HCT116 (cell line): ENCODE results near the gene VAMP8. TPM values are rescaled to one million over a fixed set of nuclear protein-coding genes. Genes with fewer than 3 reads are reported as not detected.
A peak's percentile ranks its signal among the peaks of the same experiment; 100 is the strongest.

ENCODE experiments used
- ATAC-seq: fragments of 200-7000 bp; cut with Tn5 transposase; 2 replicates; pipeline ENCODE4 v1.9.1; 2020; ENCODE audit warnings: mild to moderate bottlenecking, moderate library complexity
- BruUV-seq: library from RNA; stranded (reverse); fragments of 400-500 nt; replicated peaks from 2 replicates; lab custom pipeline; 2021; lab: Mats Ljungman, UMichigan
- CTCF ChIA-PET: fragments of 300-600 bp; sonication (Branson Sonifier 250); formaldehyde crosslinking; loops from one replicate; lab custom pipeline; 2021; ENCODE audit warnings: antibody characterized with exemption; lab: Charles Lee
- POLR2A ChIA-PET: fragments of 300-600, 350-600 bp; sonication (Branson Sonifier 250); formaldehyde crosslinking; loops from one replicate; lab custom pipeline; 2021; ENCODE audit warnings: antibody characterized with exemption; lab: Charles Lee
- RAD21 ChIA-PET, 2 experiments: fragments of 300-600 bp; sonication (Branson Sonifier 250); formaldehyde crosslinking; loops; one replicate each; lab custom pipeline; 2023; ENCODE audit warnings: low total read pairs in 2 of 2; ENCODE audit not compliant: uncharacterized antibody in 2 of 2, unreplicated experiment in 2 of 2, low non-redundant PET in 1 of 2; lab: Charles Lee
- DNase-seq: peaks from one replicate; pipeline ENCODE4 v3.0.0-alpha.2; 2010; ENCODE audit warnings: low read depth, low spot score
- H2AFZ ChIP-seq: fragments of 200-600 bp; shearing (Covaris generic), sonication (generic); 2 replicates; pipeline ENCODE4 v1.6.1; 2017; ENCODE audit warnings: low read depth, mixed run types, mixed read lengths, antibody characterized with exemption, low read length; ENCODE audit not compliant: poor library complexity, severe bottlenecking
- H3K27ac ChIP-seq: 2 replicates; pipeline ENCODE4 v1.5.1; 2012; ENCODE audit warnings: low read depth, low read length
- H3K27me3 ChIP-seq: fragments of 200-600 bp; sonication (generic); 2 replicates; pipeline ENCODE4 v1.6.1; 2016; ENCODE audit warnings: mixed run types, low read length, mixed read lengths; ENCODE audit not compliant: insufficient read depth
- H3K36me3 ChIP-seq, 2 experiments: fragments of 200-500 bp in 1 of 2; fragments of 200-600 bp in 1 of 2; sonication (Bioruptor generic) in 1 of 2; sonication (generic) in 1 of 2; 2 replicates each; pipeline versions ENCODE4 v1.5.1 to v1.6.1; 2014 to 2016; ENCODE audit warnings: low read length in 2 of 2, inconsistent platforms in 1 of 2, mixed read lengths in 1 of 2, mixed run types in 1 of 2; ENCODE audit not compliant: insufficient read depth in 2 of 2, control insufficient read depth in 1 of 2
- H3K4me1 ChIP-seq, 2 experiments: fragments of 200-600 bp in 1 of 2; sonication (generic) in 1 of 2; 2 replicates each; pipeline versions ENCODE4 v1.5.1 to v1.6.1; 2012 to 2017; ENCODE audit warnings: low read length in 2 of 2, inconsistent platforms in 1 of 2, mild to moderate bottlenecking in 1 of 2, mixed read lengths in 1 of 2, mixed run types in 1 of 2, moderate library complexity in 1 of 2; ENCODE audit not compliant: insufficient read depth in 2 of 2, control insufficient read depth in 1 of 2
- H3K4me2 ChIP-seq: fragments of 200-600 bp; sonication (generic); 2 replicates; pipeline ENCODE4 v1.6.1; 2017; ENCODE audit warnings: mixed run types, low read length, mixed read lengths
- H3K4me3 ChIP-seq, 2 experiments: fragments of 200-600 bp in 1 of 2; sonication (generic) in 1 of 2; replicated peaks in 1 of 2; 2 replicates each; pipeline ENCODE4 v1.5.1; 2011 to 2016; ENCODE audit warnings: low read length in 2 of 2, control low read depth in 1 of 2, low read depth in 1 of 2, mild to moderate bottlenecking in 1 of 2, mixed read lengths in 1 of 2, mixed run types in 1 of 2
- H3K79me2 ChIP-seq: fragments of 200-600 bp; sonication (generic); 2 replicates; pipeline ENCODE4 v1.6.1; 2017; ENCODE audit warnings: mild to moderate bottlenecking, mixed run types, low read length, moderate library complexity, mixed read lengths; ENCODE audit not compliant: insufficient read depth
- H3K9ac ChIP-seq: fragments of 200-600 bp; sonication (generic); 2 replicates; pipeline ENCODE4 v1.6.1; 2016; ENCODE audit warnings: low read length, mixed read lengths
- H3K9me2 ChIP-seq: fragments of 200-600 bp; sonication (generic), shearing (Covaris generic); 2 replicates; pipeline ENCODE4 v1.6.1; 2017; ENCODE audit warnings: mixed run types, mild to moderate bottlenecking, moderate library complexity; ENCODE audit not compliant: insufficient read depth
- H3K9me3 ChIP-seq, 2 experiments: fragments of 200-500 bp in 1 of 2; fragments of 200-600 bp in 1 of 2; sonication (Bioruptor generic) in 1 of 2; sonication (generic) in 1 of 2; 2 replicates each; pipeline ENCODE4 v1.6.1; 2014 to 2017; ENCODE audit warnings: low read length in 2 of 2, mixed read lengths in 2 of 2, inconsistent platforms in 1 of 2, low read depth in 1 of 2, mild to moderate bottlenecking in 1 of 2, mixed run types in 1 of 2, moderate library complexity in 1 of 2; ENCODE audit not compliant: control insufficient read depth in 1 of 2, insufficient read depth in 1 of 2
- H4K20me1 ChIP-seq: fragments of 200-600 bp; sonication (generic), shearing (Covaris generic); 2 replicates; pipeline ENCODE4 v1.6.1; 2017; ENCODE audit warnings: mixed run types, mild to moderate bottlenecking, moderate library complexity; ENCODE audit not compliant: insufficient read depth
- EGR1 ChIP-seq: IDR thresholded peaks from 2 replicates; pipeline ENCODE4 v1.6.1; 2012; ENCODE audit warnings: low read depth
- ELF1 ChIP-seq: IDR thresholded peaks from 2 replicates; pipeline ENCODE4 v1.6.1; 2012; ENCODE audit warnings: low read depth, borderline replicate concordance
- EZH2 ChIP-seq: fragments of 200-600 bp; sonication (generic); IDR thresholded peaks from 2 replicates; pipeline ENCODE4 v1.6.1; 2017; ENCODE audit warnings: antibody characterized with exemption, mixed run types
- EZH2phosphoT487 ChIP-seq: fragments of 200-600 bp; IDR thresholded peaks from 2 replicates; pipeline ENCODE4 v1.6.1; 2018; ENCODE audit warnings: antibody characterized with exemption, borderline replicate concordance
- FOSL1 ChIP-seq: IDR thresholded peaks from 2 replicates; pipeline ENCODE4 v1.6.1; 2012; ENCODE audit warnings: low read depth
- JUND ChIP-seq: IDR thresholded peaks from 2 replicates; pipeline ENCODE4 v1.6.1; 2012
- POLR2A ChIP-seq: IDR thresholded peaks from 2 replicates; pipeline ENCODE4 v1.7.0; 2011; ENCODE audit warnings: borderline replicate concordance; ENCODE audit not compliant: insufficient read depth, insufficient read length; ENCODE audit errors: extremely low read depth
- RAD21 ChIP-seq: IDR thresholded peaks from 2 replicates; pipeline ENCODE4 v1.6.1; 2012; ENCODE audit warnings: low read depth, mild to moderate bottlenecking
- SIN3A ChIP-seq: IDR thresholded peaks from 2 replicates; pipeline ENCODE4 v1.6.1; 2012; ENCODE audit warnings: low read depth
- SP1 ChIP-seq: IDR thresholded peaks from 2 replicates; pipeline ENCODE4 v1.6.1; 2012; ENCODE audit warnings: low read depth
- SRF ChIP-seq: IDR thresholded peaks from 2 replicates; pipeline ENCODE4 v1.6.1; 2012; ENCODE audit warnings: low read depth
- ZFX ChIP-seq: fragments of 450-650 bp; IDR thresholded peaks from 2 replicates; pipeline ENCODE4 v1.6.1; 2017
- ZNF274 ChIP-seq: fragments of 200-500 bp; sonication (Bioruptor generic); IDR thresholded peaks from 2 replicates; pipeline ENCODE4 v1.6.1; 2014; ENCODE audit warnings: mild to moderate bottlenecking, low read depth, low read length, inconsistent platforms
- intact Hi-C: fragments of 100-400 bp; cut with micrococcal nuclease; formaldehyde crosslinking; loops from 2 replicates; pipeline ENCODE4 v1.10.0; 2022
- total RNA-seq: library from RNA; stranded (reverse); gene quantifications from one replicate; pipeline ENCODE4 v1.2.1, GENCODE V29; 2021; ENCODE audit not compliant: unreplicated experiment
- TF ChIP-seq, protein P1 (sequence below): IDR thresholded peaks from 2 replicates; pipeline ENCODE4 v1.6.1; 2012
- TF ChIP-seq, protein P2 (sequence below): IDR thresholded peaks from 2 replicates; pipeline ENCODE4 v1.6.1; 2012; ENCODE audit warnings: low read depth

VAMP8 gene
- total RNA-seq, 1 experiment from 2014 or later, result 52.6 TPM

DNA sequence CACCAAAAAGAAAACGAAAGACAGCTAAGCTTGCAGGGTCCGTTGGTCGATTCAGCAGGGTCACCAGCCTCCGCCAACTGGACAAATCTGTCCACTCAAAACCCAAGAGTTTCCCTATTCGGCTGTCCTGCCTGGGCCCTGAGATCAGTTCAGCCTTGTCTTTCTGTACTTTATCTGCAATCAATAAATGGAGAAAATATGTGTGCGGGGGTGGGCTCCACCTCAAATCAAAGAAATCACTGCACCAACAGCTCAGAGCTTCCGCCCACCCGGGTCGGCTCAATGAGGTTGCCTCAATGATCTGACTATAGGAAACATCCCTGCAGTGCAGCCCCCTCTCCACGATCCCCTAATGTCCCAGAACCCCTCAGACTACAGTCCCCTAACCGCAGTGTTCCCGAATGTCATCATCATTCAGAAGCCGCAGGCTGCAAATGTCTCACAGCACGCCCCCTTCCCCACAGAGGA, 16.5 kb upstream of the VAMP8 start:
- Histone ChIP-seq H4K20me1 (no peaks in the 10 kb centered on the region; the same call in 1 of the 2 replicates), H3K27ac (peak overlapping the region; percentile 66), H2AFZ (no peak overlapping the region), H3K79me2 (peaks cover 32% of the 10 kb centered on the region), H3K4me1 (peaks cover 2 to 15% of the 10 kb centered on the region in 2 experiments; a peak in 3 of 4 replicates), H3K9me2 (no peaks in the 10 kb centered on the region), H3K36me3 (peaks cover 8 to 9% of the 10 kb centered on the region in 2 experiments; a peak in 2 of 4 replicates), H3K4me3 (peak overlapping the region; percentile 88 to 92), H3K4me2 (peak overlapping the region; percentile 73), H3K27me3 (no peaks in the 10 kb centered on the region), H3K9ac (peak overlapping the region; percentile 85), H3K9me3 (no peaks in the 10 kb centered on the region)
- DNase-seq, result no peak
- CTCF ChIA-PET, result interaction anchor here (0.8 kb wide), 1 partner anchor 9 kb away, joined by 4 read pairs; no protein-coding TSS in a partner anchor
- intact Hi-C loops, result no loop called here
- RAD21 ChIA-PET, result no interaction called here
- BruUV-seq, result TSS peak; percentile 57
- TF ChIP-seq ELF1, result no peak
- POLR2A ChIA-PET, result interaction anchor here (0.7 to 2.1 kb wide), 11 partner anchors 9 to 440 kb away, joined by 3 to 8 read pairs (median 3); partner anchors contain the start of genes C2orf68, MAT2A and SH2D6
- peak; percentile 33; the same call in 1 of the 2 replicates for ATAC-seq

DNA sequence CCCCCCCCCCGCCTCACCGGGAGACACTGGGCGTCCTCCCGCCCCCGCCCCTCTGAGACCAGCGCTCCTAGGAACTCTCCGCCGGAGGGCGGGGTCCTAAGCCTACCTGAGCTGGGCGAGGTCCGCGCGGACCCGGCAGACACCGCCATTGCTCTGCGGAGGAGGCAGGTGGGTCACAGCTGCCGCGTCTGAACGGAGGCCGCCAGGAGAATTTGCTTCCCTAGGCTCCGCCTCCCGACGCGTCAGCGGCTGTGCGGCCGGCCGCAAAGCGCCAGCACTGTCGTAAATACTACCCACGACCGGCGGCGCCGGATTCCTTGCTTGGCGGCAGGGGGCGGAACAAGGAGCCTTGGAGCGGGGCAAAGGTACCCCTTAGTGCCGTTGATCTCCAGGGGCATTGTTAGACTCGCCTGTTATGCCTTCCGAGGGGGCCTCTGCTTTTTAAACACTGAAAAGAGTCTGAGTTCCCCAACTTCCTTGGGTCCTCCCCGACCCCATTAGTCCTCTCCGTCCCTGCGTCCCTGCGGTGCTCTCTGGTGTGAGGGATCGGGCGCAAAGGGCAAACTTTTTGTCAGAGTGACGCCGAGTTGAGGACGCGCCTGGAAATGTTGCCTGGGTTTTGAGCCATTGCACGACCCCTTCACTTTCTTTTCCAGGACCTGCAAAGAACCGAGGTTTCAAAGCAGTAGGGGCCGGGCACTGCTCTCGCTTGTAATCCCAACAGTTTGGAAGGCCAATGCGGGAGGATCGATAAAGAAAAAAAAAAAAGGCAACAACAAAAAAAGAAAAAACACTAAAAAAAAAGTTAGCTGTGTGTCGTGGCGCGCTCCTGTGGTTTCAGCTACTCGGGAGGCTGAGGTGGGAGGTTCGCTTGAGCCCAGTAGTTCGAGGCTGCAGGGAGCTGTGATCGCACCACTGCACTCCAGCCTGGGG, 15.8 kb upstream of the VAMP8 start, which contains the start of gene GGCX:
Gene GGCX, minus strand, starts transcription at position 214 of the 933 bp plus-strand sequence. Its CDS starts 65 bp downstream, at position 149.
- no peaks in the 10 kb centered on the region for H3K9me3 ChIP-seq
- H3K4me3 ChIP-seq, result peak within 1 kb of the TSS; percentile 88 to 92
- ATAC-seq, result peak; percentile 95
- no peaks in the 10 kb centered on the region; the same call in 1 of the 2 replicates for H4K20me1 ChIP-seq
- H3K4me2 ChIP-seq, result peak within 1 kb of the TSS; percentile 73
- peak within 1 kb of the TSS; percentile 66 for H3K27ac ChIP-seq
- H3K79me2 ChIP-seq, result peaks cover 32% of the 10 kb centered on the region
- TSS peak; percentile 96 for BruUV-seq
- H3K9ac ChIP-seq, result peak within 1 kb of the TSS; percentile 85
- peaks cover 8% of the 10 kb centered on the region in 2 experiments; a peak in 2 of 4 replicates for H3K36me3 ChIP-seq
- H2AFZ ChIP-seq, result peak within 1 kb of the TSS; percentile 49
- no peaks in the 10 kb centered on the region for H3K27me3 ChIP-seq
- peaks cover 2 to 15% of the 10 kb centered on the region in 2 experiments; a peak in 3 of 4 replicates for H3K4me1 ChIP-seq
- DNase-seq, result peak; percentile 87
- ChIA-PET RAD21 (interaction anchor here in 1 of 2 experiments (0.7 kb wide), 2 partner anchors 10 to 211 kb away, joined by 3 read pairs; no protein-coding TSS in a partner anchor), POLR2A (interaction anchor here (0.7 to 2.1 kb wide), 12 partner anchors 8 to 441 kb away, joined by 3 to 8 read pairs (median 3); partner anchors contain the start of genes C2orf68, MAT2A and SH2D6), CTCF (interaction anchor here (1.1 kb wide), 1 partner anchor 10 kb away, joined by 3 read pairs; no protein-coding TSS in a partner anchor)
- intact Hi-C loops, result no loop called here
- no peaks in the 10 kb centered on the region for H3K9me2 ChIP-seq
- TF ChIP-seq RAD21, result peak; percentile 25; the same call in 1 of the 2 replicates
- TF ChIP-seq SP1, result peak; percentile 83
- TF ChIP-seq, protein P1, sequence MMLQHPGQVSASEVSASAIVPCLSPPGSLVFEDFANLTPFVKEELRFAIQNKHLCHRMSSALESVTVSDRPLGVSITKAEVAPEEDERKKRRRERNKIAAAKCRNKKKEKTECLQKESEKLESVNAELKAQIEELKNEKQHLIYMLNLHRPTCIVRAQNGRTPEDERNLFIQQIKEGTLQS, result no peak
- TF ChIP-seq SRF, result peak; percentile 57; the same call in 1 of the 2 replicates
- TF ChIP-seq, protein P2, sequence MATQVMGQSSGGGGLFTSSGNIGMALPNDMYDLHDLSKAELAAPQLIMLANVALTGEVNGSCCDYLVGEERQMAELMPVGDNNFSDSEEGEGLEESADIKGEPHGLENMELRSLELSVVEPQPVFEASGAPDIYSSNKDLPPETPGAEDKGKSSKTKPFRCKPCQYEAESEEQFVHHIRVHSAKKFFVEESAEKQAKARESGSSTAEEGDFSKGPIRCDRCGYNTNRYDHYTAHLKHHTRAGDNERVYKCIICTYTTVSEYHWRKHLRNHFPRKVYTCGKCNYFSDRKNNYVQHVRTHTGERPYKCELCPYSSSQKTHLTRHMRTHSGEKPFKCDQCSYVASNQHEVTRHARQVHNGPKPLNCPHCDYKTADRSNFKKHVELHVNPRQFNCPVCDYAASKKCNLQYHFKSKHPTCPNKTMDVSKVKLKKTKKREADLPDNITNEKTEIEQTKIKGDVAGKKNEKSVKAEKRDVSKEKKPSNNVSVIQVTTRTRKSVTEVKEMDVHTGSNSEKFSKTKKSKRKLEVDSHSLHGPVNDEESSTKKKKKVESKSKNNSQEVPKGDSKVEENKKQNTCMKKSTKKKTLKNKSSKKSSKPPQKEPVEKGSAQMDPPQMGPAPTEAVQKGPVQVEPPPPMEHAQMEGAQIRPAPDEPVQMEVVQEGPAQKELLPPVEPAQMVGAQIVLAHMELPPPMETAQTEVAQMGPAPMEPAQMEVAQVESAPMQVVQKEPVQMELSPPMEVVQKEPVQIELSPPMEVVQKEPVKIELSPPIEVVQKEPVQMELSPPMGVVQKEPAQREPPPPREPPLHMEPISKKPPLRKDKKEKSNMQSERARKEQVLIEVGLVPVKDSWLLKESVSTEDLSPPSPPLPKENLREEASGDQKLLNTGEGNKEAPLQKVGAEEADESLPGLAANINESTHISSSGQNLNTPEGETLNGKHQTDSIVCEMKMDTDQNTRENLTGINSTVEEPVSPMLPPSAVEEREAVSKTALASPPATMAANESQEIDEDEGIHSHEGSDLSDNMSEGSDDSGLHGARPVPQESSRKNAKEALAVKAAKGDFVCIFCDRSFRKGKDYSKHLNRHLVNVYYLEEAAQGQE, result no peak
- no peak for TF ChIP-seq EZH2phosphoT487
- no peak for TF ChIP-seq JUND
- no peak for TF ChIP-seq FOSL1
- TF ChIP-seq ZFX, result peak; percentile 22; the same call in 1 of the 2 replicates
- TF ChIP-seq SIN3A, result peak; percentile 89
- no peak for TF ChIP-seq EZH2
- peak; percentile 74 for TF ChIP-seq EGR1
- TF ChIP-seq ZNF274, result no peak
- peak; percentile 96 for TF ChIP-seq POLR2A
